ENCODE measurements around the gene PRR16.

DNA sequence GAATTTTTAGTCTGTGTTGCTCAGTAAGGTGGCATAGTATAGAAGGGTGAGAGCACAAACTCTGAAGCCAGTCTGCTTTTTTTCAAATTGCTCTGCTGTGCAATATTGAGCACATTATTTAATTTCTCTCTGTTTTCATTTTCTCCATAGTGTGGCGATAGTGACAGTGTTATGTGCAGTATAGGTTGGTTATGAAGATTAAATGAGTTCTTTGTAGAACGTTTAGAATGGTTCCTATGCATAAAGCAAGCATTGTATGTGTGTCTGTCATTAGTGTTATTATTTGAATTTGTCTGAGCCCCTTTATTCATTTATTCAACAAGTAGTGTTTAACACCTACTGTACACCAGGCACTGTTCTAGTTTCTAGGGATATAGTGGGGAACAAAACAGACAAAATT lies 9.2 kb downstream of the PRR16 start:
- TF ChIP-seq POLR2A (IDR thresholded peaks at IDR 0.05): no peak
- no peak for TF ChIP-seq EP300 (IDR thresholded peaks at IDR 0.05)
- no peak for TF ChIP-seq POLR2AphosphoS5 (IDR thresholded peaks at IDR 0.05)
